GM21390 (cell line): Measurements from ENCODE around the gene LRCH1.
A peak's percentile ranks its signal among the peaks of the same experiment; 100 is the strongest.
"Not testable (repeated sequence)": the region's sequence is repeated elsewhere in the genome, so short reads cannot be mapped to it uniquely, and the experiment has no call there.

ENCODE experiments used
- ATAC-seq: cut with Tn5 transposase; IDR thresholded peaks from one replicate; pipeline ENCODE4 v1.9.1; 2021; ENCODE audit not compliant: unreplicated experiment

Gene LRCH1

GRCh38 chr13:46745706-46746105 is 192.7 kb downstream of the LRCH1 start:
- no peak for ATAC-seq

- no peak for ATAC-seq
Measured at GRCh38 chr13:46747031-46747820, 194.3 kb downstream of the LRCH1 start.

- ATAC-seq, result no peak
Measured at GRCh38 chr13:46748300-46748699, 195.3 kb downstream of the LRCH1 start.

GRCh38 chr13:46749951-46750350 is 197.0 kb downstream of the LRCH1 start:
- no peak for ATAC-seq

GRCh38 chr13:46751811-46752635 is 199.1 kb downstream of the LRCH1 start:
- peak; percentile 87 for ATAC-seq

GRCh38 chr13:46753137-46753536 is 200.2 kb downstream of the LRCH1 start:
- no peak for ATAC-seq

GRCh38 chr13:46753917-46754316 is 200.9 kb downstream of the LRCH1 start:
- ATAC-seq, result no peak

GRCh38 chr13:46754812-46755211 is 201.8 kb downstream of the LRCH1 start:
- no peak for ATAC-seq

GRCh38 chr13:46755508-46755907 is 202.5 kb downstream of the LRCH1 start:
- not testable (repeated sequence) for ATAC-seq

GRCh38 chr13:46756977-46757376 is 204.0 kb downstream of the LRCH1 start:
- ATAC-seq, result no peak

- ATAC-seq, result no peak
Measured at GRCh38 chr13:46757640-46758039, 204.7 kb downstream of the LRCH1 start.

GRCh38 chr13:46759846-46760245 is 206.9 kb downstream of the LRCH1 start:
- ATAC-seq, result no peak

- ATAC-seq, result no peak
Measured at GRCh38 chr13:46761174-46761573, 208.2 kb downstream of the LRCH1 start.

GRCh38 chr13:46761866-46762265 is 208.9 kb downstream of the LRCH1 start:
- ATAC-seq, result no peak

- not testable (repeated sequence) for ATAC-seq
Measured at GRCh38 chr13:46769925-46770324, 217.0 kb downstream of the LRCH1 start.

GRCh38 chr13:46771693-46772092 is 218.7 kb downstream of the LRCH1 start:
- ATAC-seq, result no peak

- no peak for ATAC-seq
Measured at GRCh38 chr13:46773541-46773940, 220.6 kb downstream of the LRCH1 start.

GRCh38 chr13:46775385-46776107 is 222.6 kb downstream of the LRCH1 start:
- ATAC-seq, result no peak

- no peak for ATAC-seq
Measured at GRCh38 chr13:46778095-46778494, 225.1 kb downstream of the LRCH1 start.

GRCh38 chr13:46778890-46779289 is 225.9 kb downstream of the LRCH1 start:
- ATAC-seq, result no peak

GRCh38 chr13:46782066-46782465 is 229.1 kb downstream of the LRCH1 start:
- no peak for ATAC-seq
